Measurements from ENCODE around the gene PTGER4.

Gene PTGER4

DNA sequence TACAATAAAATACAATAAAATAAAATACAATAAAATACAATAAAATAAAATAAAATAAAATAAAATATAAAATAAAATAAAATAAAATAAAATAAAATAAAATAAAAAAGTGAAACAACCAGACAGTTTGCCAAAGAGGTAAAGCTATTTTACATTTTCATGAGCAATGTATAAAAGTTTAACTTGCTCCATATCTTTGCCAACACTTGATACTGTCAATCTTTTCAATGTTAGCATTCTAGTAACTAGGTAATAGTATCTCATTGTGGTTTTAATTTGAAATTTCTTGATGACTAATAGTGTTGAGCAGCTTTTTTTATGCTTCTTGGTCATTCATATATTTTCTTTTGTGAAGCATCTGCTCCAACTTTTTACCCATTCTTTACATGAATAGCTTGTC is 58.8 kb downstream of the PTGER4 start:
- Histone ChIP-seq H3K27ac (ENCODE audit: low read depth, low read length) (no peak overlapping the region), H3K9me3 (ENCODE audit: control insufficient read depth in 1 of 2, low read length in 2 of 2) (peaks cover 4 to 10% of the 10 kb centered on the region in 2 donors), H3K27me3 (ENCODE audit: control insufficient read depth in 1 of 2, insufficient read depth in 2 of 2, low read length in 2 of 2) (no peaks in the 10 kb centered on the region), H3K4me3 (ENCODE audit: low read depth in 1 of 2, low read length in 2 of 2) (no peak overlapping the region), H3K9ac (ENCODE audit: low read depth in 1 of 2, low read length in 2 of 2) (no peak overlapping the region), H3K4me1 (ENCODE audit: control insufficient read depth in 1 of 2, insufficient read depth in 2 of 2, low read length in 2 of 2) (peaks cover 24 to 27% of the 10 kb centered on the region in 2 donors), H3K36me3 (ENCODE audit: control insufficient read depth in 1 of 2, insufficient read depth in 2 of 2, low read length in 2 of 2) (peaks cover 10 to 16% of the 10 kb centered on the region in 2 donors)
